ENCODE results near the gene CNTN5. TPM values are rescaled to one million over a fixed set of nuclear protein-coding genes. Genes with fewer than 3 reads are reported as not detected.
"Not testable (repeated sequence)": the region's sequence is repeated elsewhere in the genome, so short reads cannot be mapped to it uniquely, and the experiment has no call there.

Gene CNTN5
- total RNA-seq, 1 donor from 2014 or later: not detected

DNA sequence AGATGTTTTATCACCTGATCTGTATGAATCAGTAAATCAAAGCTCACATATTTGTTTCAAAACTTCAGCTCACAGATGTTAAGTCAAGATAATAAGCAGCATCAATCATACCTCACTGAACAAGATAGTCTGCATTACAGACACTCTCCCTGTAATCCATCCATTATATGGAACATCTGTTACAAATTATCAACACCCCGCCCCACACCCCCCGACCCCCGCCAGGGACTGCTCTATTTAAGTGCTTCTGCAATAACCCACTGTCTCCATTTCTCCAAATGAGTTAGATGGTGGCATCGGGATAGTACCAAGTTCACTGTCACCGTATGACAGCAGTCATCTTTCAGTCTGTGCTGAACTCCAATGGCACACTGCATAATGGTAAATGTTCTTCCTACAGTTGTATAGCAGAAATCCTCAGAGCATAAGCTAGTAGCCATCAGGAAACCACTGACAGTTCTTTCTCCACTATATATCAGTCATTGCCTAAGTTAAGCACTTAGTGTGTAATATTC is 1219.3 kb downstream of the CNTN5 start:
- no peaks in the 10 kb centered on the region for H3K27me3 Mint-ChIP-seq
- intact Hi-C loops (cut with micrococcal nuclease): no loop called here
- no peaks in the 10 kb centered on the region for H3K9me3 Mint-ChIP-seq
- TF ChIP-seq, protein P1, sequence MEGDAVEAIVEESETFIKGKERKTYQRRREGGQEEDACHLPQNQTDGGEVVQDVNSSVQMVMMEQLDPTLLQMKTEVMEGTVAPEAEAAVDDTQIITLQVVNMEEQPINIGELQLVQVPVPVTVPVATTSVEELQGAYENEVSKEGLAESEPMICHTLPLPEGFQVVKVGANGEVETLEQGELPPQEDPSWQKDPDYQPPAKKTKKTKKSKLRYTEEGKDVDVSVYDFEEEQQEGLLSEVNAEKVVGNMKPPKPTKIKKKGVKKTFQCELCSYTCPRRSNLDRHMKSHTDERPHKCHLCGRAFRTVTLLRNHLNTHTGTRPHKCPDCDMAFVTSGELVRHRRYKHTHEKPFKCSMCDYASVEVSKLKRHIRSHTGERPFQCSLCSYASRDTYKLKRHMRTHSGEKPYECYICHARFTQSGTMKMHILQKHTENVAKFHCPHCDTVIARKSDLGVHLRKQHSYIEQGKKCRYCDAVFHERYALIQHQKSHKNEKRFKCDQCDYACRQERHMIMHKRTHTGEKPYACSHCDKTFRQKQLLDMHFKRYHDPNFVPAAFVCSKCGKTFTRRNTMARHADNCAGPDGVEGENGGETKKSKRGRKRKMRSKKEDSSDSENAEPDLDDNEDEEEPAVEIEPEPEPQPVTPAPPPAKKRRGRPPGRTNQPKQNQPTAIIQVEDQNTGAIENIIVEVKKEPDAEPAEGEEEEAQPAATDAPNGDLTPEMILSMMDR (IDR thresholded peaks at IDR 0.05): no peak
- H3K4me1 Mint-ChIP-seq: no peaks in the 10 kb centered on the region
- CTCF ChIA-PET: no interaction called here
- H3K27ac Mint-ChIP-seq: no peak overlapping the region
- no peak for ATAC-seq (ENCODE audit: low read depth)
- no peaks in the 10 kb centered on the region for H3K36me3 Mint-ChIP-seq (ENCODE audit: low read depth)
- no peak for DNase-seq
- POLR2A ChIA-PET: no interaction called here
- no peak overlapping the region for H3K4me3 Mint-ChIP-seq

GRCh38 chr11:100247704-100248103 is 1227.0 kb downstream of the CNTN5 start:
- Mint-ChIP-seq H3K36me3 (ENCODE audit: low read depth) (no peaks in the 10 kb centered on the region), H3K9me3 (no peaks in the 10 kb centered on the region), H3K27me3 (no peaks in the 10 kb centered on the region), H3K4me1 (no peaks in the 10 kb centered on the region), H3K4me3 (no peak overlapping the region), H3K27ac (no peak overlapping the region)
- no peak for DNase-seq
- intact Hi-C loops (cut with micrococcal nuclease): no loop called here
- no peak for ATAC-seq (ENCODE audit: low read depth)
- ChIA-PET CTCF (no interaction called here), POLR2A (no interaction called here)
- TF ChIP-seq, protein P1 (IDR thresholded peaks at IDR 0.05): no peak

- CTCF ChIA-PET; DNase-seq; POLR2A ChIA-PET; intact Hi-C loops (cut with micrococcal nuclease); H3K36me3 Mint-ChIP-seq (ENCODE audit: low read depth); H3K4me1 Mint-ChIP-seq; H3K4me3 Mint-ChIP-seq; H3K27me3 Mint-ChIP-seq; ATAC-seq (ENCODE audit: low read depth); H3K9me3 Mint-ChIP-seq; H3K27ac Mint-ChIP-seq: not testable (repeated sequence)
These were observed 1236.6 kb downstream of the CNTN5 start for GRCh38 chr11:100257238-100257803.

DNA sequence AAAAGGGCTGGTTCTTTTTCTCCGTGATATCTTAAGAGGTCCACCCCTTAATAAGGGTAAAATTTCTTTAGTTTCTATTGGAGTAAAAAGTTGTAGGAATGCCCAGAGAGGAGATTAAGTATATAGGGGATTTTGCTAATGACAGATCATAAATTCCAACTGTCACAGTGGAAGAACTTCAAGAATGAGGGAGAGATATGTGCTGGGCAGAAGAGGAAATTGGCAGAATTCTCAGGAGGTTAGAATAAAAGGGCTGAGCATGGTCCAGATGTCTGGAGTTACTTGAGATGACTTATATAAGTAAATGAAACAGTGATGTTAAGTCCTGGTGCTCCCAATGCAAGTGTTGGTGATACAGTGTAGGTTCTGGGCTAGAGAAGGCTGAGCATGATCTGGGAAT is 1248.8 kb downstream of the CNTN5 start:
- intact Hi-C loops (cut with micrococcal nuclease): no loop called here
- no peak overlapping the region for H3K4me3 Mint-ChIP-seq
- POLR2A ChIA-PET: no interaction called here
- H3K4me1 Mint-ChIP-seq: no peaks in the 10 kb centered on the region
- H3K27ac Mint-ChIP-seq: no peak overlapping the region
- H3K36me3 Mint-ChIP-seq (ENCODE audit: low read depth): no peaks in the 10 kb centered on the region
- CTCF ChIA-PET: no interaction called here
- TF ChIP-seq, protein P1 (IDR thresholded peaks at IDR 0.05): no peak
- no peak for ATAC-seq (ENCODE audit: low read depth)
- H3K9me3 Mint-ChIP-seq: peaks cover 2% of the 10 kb centered on the region
- no peak for DNase-seq
- no peaks in the 10 kb centered on the region for H3K27me3 Mint-ChIP-seq

DNA sequence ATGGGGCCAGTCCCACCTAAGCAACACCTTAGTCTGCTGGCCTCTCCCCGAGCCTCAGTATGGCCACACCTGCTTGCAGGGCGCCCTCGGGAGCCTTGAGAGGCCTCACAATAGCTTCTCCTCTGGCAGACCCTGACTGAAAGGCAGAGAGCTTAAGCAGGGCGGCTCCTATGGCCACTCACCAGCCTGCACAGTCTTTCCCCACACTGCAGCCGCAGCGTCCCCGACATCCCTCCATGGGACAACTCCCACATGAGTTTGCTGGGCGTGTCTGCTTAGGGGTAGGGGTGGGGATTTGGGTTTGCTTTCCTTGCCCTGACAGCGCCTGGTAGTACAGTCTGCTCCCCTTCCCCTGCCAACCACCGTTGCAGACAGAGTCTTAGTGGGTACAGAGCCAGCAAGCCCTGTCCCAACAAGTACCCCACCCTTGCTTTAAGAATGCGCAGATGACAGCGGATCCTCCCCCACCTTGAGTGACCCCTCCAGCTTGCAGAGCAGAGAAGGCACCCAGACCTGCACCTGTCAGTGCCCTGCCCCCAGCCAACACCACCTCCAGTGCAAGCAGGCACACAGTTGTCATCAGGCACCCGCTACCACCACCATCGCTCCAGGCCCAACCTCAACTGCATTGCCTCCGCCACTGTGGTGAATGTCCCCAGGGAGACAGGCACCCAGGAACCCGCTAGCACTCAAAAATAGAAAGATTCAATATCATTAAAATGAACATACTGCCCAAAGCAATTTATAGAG is 1252.5 kb downstream of the CNTN5 start:
- no peaks in the 10 kb centered on the region for H3K4me1 Mint-ChIP-seq
- peaks cover 6% of the 10 kb centered on the region for H3K9me3 Mint-ChIP-seq
- no peaks in the 10 kb centered on the region for H3K27me3 Mint-ChIP-seq
- DNase-seq (no peak), ATAC-seq (ENCODE audit: low read depth) (no peak)
- TF ChIP-seq, protein P1 (IDR thresholded peaks at IDR 0.05): no peak
- intact Hi-C loops (cut with micrococcal nuclease): no loop called here
- no peaks in the 10 kb centered on the region for H3K36me3 Mint-ChIP-seq (ENCODE audit: low read depth)
- ChIA-PET CTCF (no interaction called here), POLR2A (no interaction called here)
- H3K27ac Mint-ChIP-seq: no peak overlapping the region
- no peak overlapping the region for H3K4me3 Mint-ChIP-seq

- H3K36me3 Mint-ChIP-seq (ENCODE audit: low read depth); H3K27ac Mint-ChIP-seq; CTCF ChIA-PET; H3K9me3 Mint-ChIP-seq; H3K27me3 Mint-ChIP-seq; ATAC-seq (ENCODE audit: low read depth); DNase-seq; H3K4me1 Mint-ChIP-seq; H3K4me3 Mint-ChIP-seq; POLR2A ChIA-PET; intact Hi-C loops (cut with micrococcal nuclease): not testable (repeated sequence)
These were observed 1253.7 kb downstream of the CNTN5 start for GRCh38 chr11:100274466-100274865.

All from activated B cell treated with CpG ODN at 0.5 μM for 24 hours (primary cell).